Aorta (tissue), 5 donors: ENCODE results near the gene NPM3. TPM values are rescaled to one million over a fixed set of nuclear protein-coding genes. Genes with fewer than 3 reads are reported as not detected.

Experiments used
- ATAC-seq: fragments of 200-7000 bp; cut with Tn5 transposase; one replicate; pipeline ENCODE4 v1.9.1; 2022; ENCODE audit warnings: moderate library complexity; ENCODE audit not compliant: low FRiP score
- DNase-seq, 2 donors: peaks; one replicate each; pipeline ENCODE4 v3.0.0-alpha.2; 2020
- H3K27ac ChIP-seq, 2 donors: one replicate each; pipeline ENCODE4 v1.5.1; 2013; ENCODE audit warnings: low read length in 2 of 2, mild to moderate bottlenecking in 2 of 2, moderate library complexity in 2 of 2, control low read depth in 1 of 2, inconsistent platforms in 1 of 2, low read depth in 1 of 2
- H3K27me3 ChIP-seq, 2 donors: one replicate each; pipeline ENCODE4 v1.6.1; 2013; ENCODE audit warnings: control low read depth in 1 of 2, low read length in 1 of 2, mild to moderate bottlenecking in 1 of 2, moderate library complexity in 1 of 2; ENCODE audit not compliant: insufficient read depth in 2 of 2, control insufficient read depth in 1 of 2
- H3K36me3 ChIP-seq, 2 donors: one replicate each; pipeline ENCODE4 v1.6.1; 2013; ENCODE audit warnings: control low read depth in 1 of 2, low read length in 1 of 2, mild to moderate bottlenecking in 1 of 2; ENCODE audit not compliant: insufficient read depth in 2 of 2, control insufficient read depth in 1 of 2
- H3K4me1 ChIP-seq, 2 donors: one replicate each; pipeline ENCODE4 v1.6.1; 2013; ENCODE audit warnings: low read length in 2 of 2, control low read depth in 1 of 2, mild to moderate bottlenecking in 1 of 2, moderate library complexity in 1 of 2; ENCODE audit not compliant: insufficient read depth in 2 of 2, control insufficient read depth in 1 of 2
- H3K4me3 ChIP-seq, 2 donors: one replicate each; pipeline ENCODE4 v1.5.1; 2013; ENCODE audit warnings: low read length in 2 of 2, control low read depth in 1 of 2, mild to moderate bottlenecking in 1 of 2
- H3K9me3 ChIP-seq: one replicate; pipeline ENCODE4 v1.6.1; 2013; ENCODE audit warnings: mild to moderate bottlenecking, low read length; ENCODE audit not compliant: control insufficient read depth
- WGBS, 2 donors: extraction: QIAGEN DNeasy Blood & Tissue Kit; methylation state at CpG; one replicate each; pipeline ENCODE4 v1.1.7; 2013; 5-methylcytosine and 5-hydroxymethylcytosine counted together
- intact Hi-C, 2 donors: fragments of 100-400 bp; cut with DNase I; formaldehyde crosslinking; loops; one replicate each; pipeline versions ENCODE4 v1.14.2 to v1.15.0; 2022
- polyA plus RNA-seq, 2 donors: library from polyadenylated mRNA; stranded (reverse); fragments of 200-250 nt; gene quantifications; one replicate each; pipeline ENCODE4 v1.2.3, GENCODE V29; 2013
- total RNA-seq, 2 donors: library from RNA; stranded (reverse); fragmentation: NEBNext Ultra II Directional; extraction: Animal tissue kit (Norgen Biotek cat#: 25700); gene quantifications; one replicate each; pipeline ENCODE4 v1.2.1, GENCODE V29; 2021
- donor health status: healthy with polysubstance abuse.
- donor health status: Bipolar disorder and iron deficiency.
- donor health status: DM: no; HTN: no; CAD: no.
- donor health status: DM: no; HTN: no; CAD: no.
- donor health status: DM: yes; HTN: yes; CAD: no.

The NPM3 gene
- total and polyA plus RNA-seq, 4 donors = 12.7 to 22.3 (median 19.2) TPM

DNA sequence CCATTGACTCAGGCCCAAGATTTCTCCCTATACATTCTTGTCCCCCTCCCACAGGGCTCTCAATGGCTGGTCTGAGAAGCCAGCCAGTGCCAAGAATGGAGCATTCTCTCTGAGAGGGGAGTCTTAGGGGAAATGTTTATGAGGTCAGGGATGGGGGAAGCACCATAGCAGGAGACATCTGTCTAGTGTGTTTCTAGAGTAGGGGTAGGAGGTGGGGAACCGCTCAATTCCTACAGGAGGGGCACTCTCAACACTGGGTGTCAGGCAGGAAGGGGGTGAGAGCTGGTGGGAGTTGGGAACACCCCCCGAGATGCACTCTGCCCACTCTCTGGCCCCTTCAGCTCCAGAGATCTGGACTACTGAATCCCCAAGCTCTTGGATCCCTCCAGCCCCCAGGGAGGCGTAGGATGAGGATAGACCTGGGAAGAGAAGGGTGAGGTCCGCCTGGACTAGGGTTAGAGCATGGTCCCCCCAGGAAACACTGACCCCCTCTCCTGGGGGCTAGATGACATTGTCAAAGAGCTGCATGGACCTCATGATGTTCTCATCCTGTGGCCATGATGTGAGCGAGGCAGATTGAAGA is 43.7 kb upstream of the NPM3 start:
- ATAC-seq = no peak
- Histone ChIP-seq H3K4me1 (no peaks in the 10 kb centered on the region), H3K27ac (no peak overlapping the region), H3K27me3 (no peaks in the 10 kb centered on the region), H3K36me3 (no peaks in the 10 kb centered on the region), H3K4me3 (no peak overlapping the region), H3K9me3 (no peaks in the 10 kb centered on the region)
- intact Hi-C loops = no loop called here
- 83 to 95% methylated on average over 5 of the region's 5 CpGs for WGBS, 2 donors
- peak in 1 of 2 donors; percentile 23 for DNase-seq

GRCh38 chr10:101824736-101825135 is 41.5 kb upstream of the NPM3 start:
- H3K36me3 ChIP-seq = no peaks in the 10 kb centered on the region
- H3K4me1 ChIP-seq = no peaks in the 10 kb centered on the region
- DNase-seq (no peak), ATAC-seq (no peak)
- H3K9me3 ChIP-seq = no peaks in the 10 kb centered on the region
- WGBS, 2 donors = 89 to 91% methylated on average over 2 of the region's 2 CpGs
- H3K27me3 ChIP-seq = no peaks in the 10 kb centered on the region
- no peak overlapping the region for H3K4me3 ChIP-seq
- intact Hi-C loops = no loop called here
- H3K27ac ChIP-seq = no peak overlapping the region

GRCh38 chr10:101818872-101819633 is 35.8 kb upstream of the NPM3 start:
- Histone ChIP-seq H3K27ac (peak overlapping the region in 1 of 2 donors; percentile 24), H3K4me3 (no peak overlapping the region), H3K36me3 (no peaks in the 10 kb centered on the region), H3K9me3 (no peaks in the 10 kb centered on the region), H3K4me1 (no peaks in the 10 kb centered on the region), H3K27me3 (no peaks in the 10 kb centered on the region)
- intact Hi-C loops = no loop called here
- 23 to 24% methylated on average over 14 of the region's 14 CpGs for WGBS, 2 donors
- ATAC-seq (peak; percentile 4), DNase-seq (no peak)

GRCh38 chr10:101818119-101818871 is 35.0 kb upstream of the NPM3 start, which contains the start of gene OGA:
Gene OGA (minus strand): TSS chr10:101818444. CDS start chr10:101818022, 422 bp downstream.
- no peaks in the 10 kb centered on the region for H3K27me3 ChIP-seq
- ATAC-seq (peak; percentile 97), DNase-seq (peak; percentile 99)
- intact Hi-C loops = no loop called here
- WGBS, 2 donors = 0% methylated on average over 41 to 47 of the region's 47 CpGs
- no peaks in the 10 kb centered on the region for H3K9me3 ChIP-seq
- peak within 1 kb of the TSS; percentile 87 to 90 for H3K4me3 ChIP-seq
- no peaks in the 10 kb centered on the region for H3K36me3 ChIP-seq
- H3K27ac ChIP-seq = peak within 1 kb of the TSS; percentile 20 to 61
- H3K4me1 ChIP-seq = no peaks in the 10 kb centered on the region

DNA sequence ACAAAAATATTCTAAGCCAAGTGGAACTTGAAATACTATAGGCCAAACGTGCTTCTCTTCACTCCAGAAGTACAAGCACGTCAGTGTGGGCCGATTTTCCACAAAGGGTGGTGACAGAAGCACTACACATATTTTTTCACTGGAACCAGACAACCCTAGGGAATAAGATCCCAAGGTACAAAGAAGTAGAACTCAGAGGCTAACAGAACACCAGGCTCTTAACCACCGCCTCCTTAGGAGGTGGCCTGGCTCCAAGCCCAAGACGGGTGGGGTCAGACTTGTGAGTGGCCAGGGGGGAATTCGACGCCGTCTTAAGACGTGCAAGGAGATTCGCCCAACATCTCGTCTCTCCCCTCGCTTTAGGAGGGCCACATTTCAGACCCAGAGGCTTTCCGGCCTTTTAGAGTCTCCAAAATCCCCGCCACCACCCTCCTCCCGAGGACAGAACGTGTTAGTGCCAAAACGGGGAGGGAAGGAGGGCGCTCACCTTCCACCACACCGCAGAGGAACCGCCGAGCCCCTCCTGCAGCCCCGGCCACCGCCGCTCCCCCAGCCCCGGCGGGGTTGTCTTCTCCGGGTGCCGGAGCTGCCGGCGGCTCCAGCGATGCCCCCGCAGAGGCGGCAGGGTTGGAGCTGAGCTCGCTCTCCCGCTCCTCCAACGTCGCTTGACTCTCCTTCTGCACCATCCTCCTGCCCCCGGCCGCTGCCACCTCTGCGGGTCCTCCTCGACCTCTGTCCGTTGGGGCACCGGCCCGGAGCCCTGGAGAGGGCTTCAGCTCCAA is 34.3 kb upstream of the NPM3 start:
- H3K9me3 ChIP-seq = no peaks in the 10 kb centered on the region
- no peaks in the 10 kb centered on the region for H3K36me3 ChIP-seq
- H3K27me3 ChIP-seq = no peaks in the 10 kb centered on the region
- ATAC-seq (peak; percentile 82), DNase-seq (peak; percentile 95)
- H3K27ac ChIP-seq = peak overlapping the region; percentile 20 to 61
- H3K4me1 ChIP-seq = no peaks in the 10 kb centered on the region
- intact Hi-C loops = no loop called here
- 1% methylated on average over 44 of the region's 44 CpGs for WGBS, 2 donors
- H3K4me3 ChIP-seq = peak overlapping the region; percentile 87 to 90

DNA sequence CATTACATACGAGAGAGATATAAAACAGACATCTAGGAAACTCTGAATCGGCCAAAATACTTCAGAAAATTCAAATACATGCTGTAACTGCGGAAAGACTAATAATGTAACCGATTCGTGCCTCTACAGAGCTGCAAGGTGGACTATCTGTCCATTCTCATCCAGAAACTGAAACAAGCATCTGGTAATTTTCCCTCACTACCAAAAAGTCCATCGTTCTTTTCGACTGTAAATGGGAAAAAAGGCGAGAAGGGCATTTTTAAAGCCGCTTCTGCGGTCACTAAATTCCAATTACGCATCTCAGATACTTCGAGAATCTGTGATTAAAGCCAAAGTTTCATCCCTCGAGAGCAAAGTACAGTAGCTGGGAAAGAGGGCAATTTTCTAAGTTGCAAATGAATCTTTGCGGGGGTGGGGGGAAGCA is 33.7 kb upstream of the NPM3 start:
- no peak for ATAC-seq
- DNase-seq = no peak
- Histone ChIP-seq H3K36me3 (no peaks in the 10 kb centered on the region), H3K4me1 (peaks cover 0 to 2% of the 10 kb centered on the region in 2 donors), H3K9me3 (no peaks in the 10 kb centered on the region), H3K27me3 (no peaks in the 10 kb centered on the region), H3K27ac (no peak overlapping the region), H3K4me3 (peak overlapping the region; percentile 87 to 90)
- intact Hi-C loops = no loop called here
- 0% methylated on average over 14 of the region's 14 CpGs for WGBS, 2 donors

DNA sequence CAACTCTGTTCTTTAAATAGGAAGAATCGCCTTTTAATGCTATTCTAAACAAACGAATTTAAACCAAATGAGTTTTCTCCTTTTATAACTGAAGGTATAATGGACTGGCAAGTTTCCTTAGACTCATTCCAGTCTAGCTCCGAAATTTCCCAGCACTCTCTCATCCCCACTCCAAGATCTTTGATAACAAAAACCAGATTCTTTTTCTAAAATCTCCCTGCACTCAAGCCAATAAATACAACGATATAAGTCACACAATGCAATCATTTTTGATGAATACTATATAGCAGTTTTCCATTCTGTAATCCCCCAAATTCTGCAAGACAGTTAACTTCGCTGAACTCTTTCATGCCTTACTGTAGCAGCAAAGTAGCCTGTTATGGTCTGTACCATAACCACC is 33.1 kb upstream of the NPM3 start:
- Histone ChIP-seq H3K27ac (no peak overlapping the region), H3K27me3 (no peaks in the 10 kb centered on the region), H3K4me3 (peak overlapping the region; percentile 87 to 90), H3K36me3 (no peaks in the 10 kb centered on the region), H3K9me3 (no peaks in the 10 kb centered on the region), H3K4me1 (peaks cover 0 to 2% of the 10 kb centered on the region in 2 donors)
- no peak for ATAC-seq
- DNase-seq = no peak
- WGBS, 2 donors = 1% methylated on average over 5 of the region's 5 CpGs
- intact Hi-C loops = no loop called here

DNA sequence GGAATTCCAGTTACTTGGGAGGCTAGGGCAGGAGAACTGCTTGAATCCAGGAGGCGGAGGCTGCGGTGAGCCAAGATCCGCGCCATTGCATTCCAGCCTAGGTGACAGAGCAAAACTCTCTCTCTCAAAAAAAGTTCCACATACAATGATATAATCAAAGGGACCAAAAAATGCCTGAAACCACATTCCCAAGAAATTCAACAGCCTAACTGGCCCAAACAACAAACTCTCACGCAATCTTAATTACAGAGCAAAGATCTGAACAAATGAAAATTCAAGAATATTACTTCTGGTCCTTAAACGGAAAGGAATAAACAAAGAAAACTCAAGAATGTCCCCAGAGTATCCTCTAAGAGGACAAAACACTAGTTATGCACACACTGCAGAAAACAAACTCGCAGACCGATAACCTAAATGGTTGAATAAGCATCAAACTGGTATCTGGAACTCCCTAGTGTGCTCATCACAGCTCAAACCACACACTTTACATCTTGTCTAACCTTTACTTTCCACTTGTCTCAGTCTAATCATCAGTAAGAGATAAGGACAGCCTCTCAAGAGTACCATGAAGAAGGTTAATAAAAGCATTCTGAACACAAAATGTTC is 31.3 kb upstream of the NPM3 start:
- peaks cover 0 to 2% of the 10 kb centered on the region in 2 donors for H3K4me1 ChIP-seq
- 54 to 64% methylated on average over 8 of the region's 8 CpGs for WGBS, 2 donors

More for the DNA sequence above, 31.3 kb upstream of the NPM3 start:
- intact Hi-C loops = no loop called here
- Histone ChIP-seq H3K36me3 (no peaks in the 10 kb centered on the region), H3K9me3 (no peaks in the 10 kb centered on the region), H3K27ac (no peak overlapping the region), H3K27me3 (no peaks in the 10 kb centered on the region), H3K4me3 (peak overlapping the region; percentile 11 to 90)
- ATAC-seq (no peak), DNase-seq (no peak)
